AG04450 (cell line): ENCODE results near the gene GPRC5C. TPM values are rescaled to one million over a fixed set of nuclear protein-coding genes. Genes with fewer than 3 reads are reported as not detected.

Experiments
- CTCF ChIA-PET: fragments of 300-600, 350-600 bp; formaldehyde crosslinking; extraction: SDS; loops from one replicate; lab custom pipeline; 2022; ENCODE audit warnings: antibody characterized with exemption, inconsistent platforms; lab: Charles Lee
- POLR2A ChIA-PET: fragments of 350-600 bp; formaldehyde crosslinking; extraction: SDS; loops from one replicate; lab custom pipeline; 2021; ENCODE audit warnings: antibody characterized with exemption, inconsistent platforms; lab: Yijun Ruan, JAX
- DNase-seq: peaks from one replicate; pipeline ENCODE4 v3.0.0-alpha.2; 2011; ENCODE audit warnings: low read depth, low spot score
- H3K27ac ChIP-seq: one replicate; pipeline ENCODE4 v1.5.1; 2012; ENCODE audit warnings: low read depth, low read length, control low read depth
- H3K27me3 ChIP-seq: one replicate; pipeline ENCODE4 v1.6.0; 2012; ENCODE audit warnings: low read length; ENCODE audit not compliant: control insufficient read depth, insufficient read depth
- H3K4me3 ChIP-seq: 2 replicates; pipeline ENCODE4 v1.5.1; 2011; ENCODE audit warnings: mild to moderate bottlenecking, low read depth, low read length, control low read depth
- H3K9me3 ChIP-seq: 2 replicates; pipeline ENCODE4 v1.5.1; 2012; ENCODE audit warnings: low read length; ENCODE audit not compliant: control insufficient read depth, insufficient read depth
- CTCF ChIP-seq: IDR thresholded peaks from 2 replicates; pipeline ENCODE4 v1.5.1; 2011; ENCODE audit warnings: low read depth, low read length, control low read depth, inconsistent platforms
- polyA plus RNA-seq: library from polyadenylated mRNA; depleted of rRNA; stranded (reverse); fragments of >200 nt; gene quantifications from 2 replicates; pipeline ENCODE4 v1.2.3, GENCODE V29; 2011

The GPRC5C gene
- polyA plus RNA-seq, 1 experiment = 0.14 TPM

GRCh38 chr17:74407384-74407783 is 24.5 kb upstream of the GPRC5C start:
- DNase-seq = no peak
- Histone ChIP-seq H3K27me3 (no peaks in the 10 kb centered on the region), H3K9me3 (peaks cover 4% of the 10 kb centered on the region; the same call in 1 of the 2 replicates), H3K27ac (no peak overlapping the region), H3K4me3 (no peak overlapping the region)
- ChIA-PET POLR2A (interaction anchor here (0.6 kb wide), 1 partner anchor 126 kb away, joined by 8 read pairs; no protein-coding TSS in a partner anchor), CTCF (no interaction called here)
- no peak for TF ChIP-seq CTCF

DNA sequence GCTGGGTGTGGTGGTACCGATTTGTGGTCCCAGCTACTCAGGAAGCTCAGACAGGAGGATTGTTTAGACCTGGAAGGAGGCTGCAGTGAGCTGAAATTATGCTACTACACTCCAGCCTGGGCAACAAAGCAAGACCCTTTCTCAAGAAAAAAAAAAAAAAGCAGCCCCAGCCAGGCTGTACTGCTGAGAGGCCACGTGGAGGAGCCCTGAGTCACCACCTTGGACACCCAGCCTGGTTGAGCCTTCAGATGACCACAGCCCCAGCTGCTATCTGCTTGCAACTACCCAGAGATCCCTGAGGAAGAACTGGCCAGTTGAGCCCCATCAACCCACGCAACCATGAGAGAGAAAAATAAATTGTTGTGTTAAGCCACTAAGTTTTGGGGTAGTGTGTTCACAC is 23.6 kb upstream of the GPRC5C start:
- ChIA-PET CTCF (no interaction called here), POLR2A (interaction anchor here (0.6 kb wide), 1 partner anchor 127 kb away, joined by 8 read pairs; no protein-coding TSS in a partner anchor)
- Histone ChIP-seq H3K9me3 (peaks cover 9% of the 10 kb centered on the region; the same call in 1 of the 2 replicates), H3K27ac (no peak overlapping the region), H3K27me3 (no peaks in the 10 kb centered on the region), H3K4me3 (no peak overlapping the region)
- DNase-seq = no peak
- TF ChIP-seq CTCF = no peak

DNA sequence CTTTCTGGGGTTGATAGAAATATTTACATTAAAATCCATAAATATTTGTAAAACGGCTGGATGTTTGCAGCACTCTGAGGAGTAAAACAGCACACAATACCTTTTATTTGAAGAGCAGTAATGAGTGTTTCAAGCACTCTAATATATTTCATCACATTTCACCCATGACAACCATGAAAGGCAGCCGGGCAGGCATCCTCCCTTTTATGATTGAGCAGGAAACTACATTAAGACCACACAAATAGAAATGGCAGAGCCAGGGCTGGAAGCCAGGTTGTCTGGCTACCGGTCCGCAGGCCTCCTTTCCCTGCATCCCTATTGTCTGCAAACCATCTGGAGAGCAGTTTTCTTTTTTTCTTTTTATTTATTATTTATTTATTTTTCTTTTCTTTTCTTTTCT is 23.1 kb upstream of the GPRC5C start:
- H3K27ac ChIP-seq = no peak overlapping the region
- no peak for TF ChIP-seq CTCF
- H3K4me3 ChIP-seq = no peak overlapping the region
- CTCF ChIA-PET = no interaction called here
- DNase-seq = no peak
- H3K27me3 ChIP-seq = no peaks in the 10 kb centered on the region
- peaks cover 5% of the 10 kb centered on the region; the same call in 1 of the 2 replicates for H3K9me3 ChIP-seq
- POLR2A ChIA-PET = no interaction called here

GRCh38 chr17:74410001-74410443 is 21.9 kb upstream of the GPRC5C start:
- DNase-seq = no peak
- CTCF ChIA-PET = no interaction called here
- no peak for TF ChIP-seq CTCF

GRCh38 chr17:74412581-74412980 is 19.3 kb upstream of the GPRC5C start:
- Histone ChIP-seq H3K27ac (no peak overlapping the region), H3K4me3 (no peak overlapping the region), H3K27me3 (no peaks in the 10 kb centered on the region), H3K9me3 (peaks cover 15% of the 10 kb centered on the region)
- ChIA-PET CTCF (interaction anchor here (1.4 kb wide), 1 partner anchor 45 kb away, joined by 5 read pairs; no protein-coding TSS in a partner anchor), POLR2A (no interaction called here)
- DNase-seq = no peak
- TF ChIP-seq CTCF = no peak

More at GRCh38 chr17:74410001-74410443, 21.9 kb upstream of the GPRC5C start:
- H3K4me3 ChIP-seq = no peak overlapping the region
- H3K27ac ChIP-seq = no peak overlapping the region
- POLR2A ChIA-PET = no interaction called here
- peaks cover 8% of the 10 kb centered on the region for H3K9me3 ChIP-seq
- no peaks in the 10 kb centered on the region for H3K27me3 ChIP-seq
